LNCAP (cell line): Measurements from ENCODE around the gene APOF.

Experiments used
- TF ChIP-seq, protein P1 (sequence below): fragments of 450-650 bp; IDR thresholded peaks from 2 replicates; pipeline ENCODE4 v1.5.1; 2017; ENCODE audit warnings: mild to moderate bottlenecking

The APOF gene

DNA sequence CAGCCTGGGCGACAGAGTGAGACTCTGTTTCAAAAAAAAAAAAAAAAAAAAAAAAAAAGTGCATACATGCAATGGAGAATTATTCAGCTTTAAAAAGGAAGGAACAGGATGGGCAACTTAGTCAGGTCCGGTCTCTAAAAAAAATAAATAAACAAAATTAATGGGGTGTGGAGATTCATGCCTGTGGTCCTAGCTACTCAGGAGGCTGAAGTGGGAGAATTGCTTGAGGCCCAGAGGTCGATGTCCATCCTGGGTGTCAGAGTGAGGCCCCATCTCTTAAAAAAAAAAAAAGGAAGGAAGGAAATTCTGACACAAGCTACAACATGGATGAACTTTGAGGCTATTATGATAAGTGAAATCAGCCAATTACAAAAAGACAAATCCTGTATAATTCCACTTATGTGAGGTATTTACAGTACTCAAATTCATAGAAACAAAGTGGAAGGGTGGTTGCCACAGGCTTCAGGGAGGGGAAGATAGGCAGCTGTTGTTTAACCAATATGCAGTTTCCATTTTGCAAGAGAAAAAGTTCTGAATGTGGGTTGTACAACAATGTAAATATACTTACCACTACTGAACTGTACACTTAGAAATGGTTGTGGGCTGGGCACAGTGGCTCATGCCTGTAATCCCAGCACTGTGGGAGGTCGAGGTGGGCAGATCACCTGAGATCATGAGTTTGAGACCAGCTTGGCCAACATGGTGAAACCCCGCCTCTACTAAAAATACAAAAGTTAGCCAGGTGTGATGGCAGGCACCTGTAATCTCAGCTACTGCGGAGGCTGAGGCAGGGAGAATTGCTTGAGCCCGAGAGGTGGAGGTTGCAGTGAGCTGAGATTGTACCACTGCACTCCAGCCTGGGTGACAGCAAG lies 12.3 kb upstream of the APOF start:
- TF ChIP-seq, protein P1, sequence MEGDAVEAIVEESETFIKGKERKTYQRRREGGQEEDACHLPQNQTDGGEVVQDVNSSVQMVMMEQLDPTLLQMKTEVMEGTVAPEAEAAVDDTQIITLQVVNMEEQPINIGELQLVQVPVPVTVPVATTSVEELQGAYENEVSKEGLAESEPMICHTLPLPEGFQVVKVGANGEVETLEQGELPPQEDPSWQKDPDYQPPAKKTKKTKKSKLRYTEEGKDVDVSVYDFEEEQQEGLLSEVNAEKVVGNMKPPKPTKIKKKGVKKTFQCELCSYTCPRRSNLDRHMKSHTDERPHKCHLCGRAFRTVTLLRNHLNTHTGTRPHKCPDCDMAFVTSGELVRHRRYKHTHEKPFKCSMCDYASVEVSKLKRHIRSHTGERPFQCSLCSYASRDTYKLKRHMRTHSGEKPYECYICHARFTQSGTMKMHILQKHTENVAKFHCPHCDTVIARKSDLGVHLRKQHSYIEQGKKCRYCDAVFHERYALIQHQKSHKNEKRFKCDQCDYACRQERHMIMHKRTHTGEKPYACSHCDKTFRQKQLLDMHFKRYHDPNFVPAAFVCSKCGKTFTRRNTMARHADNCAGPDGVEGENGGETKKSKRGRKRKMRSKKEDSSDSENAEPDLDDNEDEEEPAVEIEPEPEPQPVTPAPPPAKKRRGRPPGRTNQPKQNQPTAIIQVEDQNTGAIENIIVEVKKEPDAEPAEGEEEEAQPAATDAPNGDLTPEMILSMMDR = no peak

GRCh38 chr12:56373515-56373914 lies 10.9 kb upstream of the APOF start:
- TF ChIP-seq, protein P1 = no peak

DNA sequence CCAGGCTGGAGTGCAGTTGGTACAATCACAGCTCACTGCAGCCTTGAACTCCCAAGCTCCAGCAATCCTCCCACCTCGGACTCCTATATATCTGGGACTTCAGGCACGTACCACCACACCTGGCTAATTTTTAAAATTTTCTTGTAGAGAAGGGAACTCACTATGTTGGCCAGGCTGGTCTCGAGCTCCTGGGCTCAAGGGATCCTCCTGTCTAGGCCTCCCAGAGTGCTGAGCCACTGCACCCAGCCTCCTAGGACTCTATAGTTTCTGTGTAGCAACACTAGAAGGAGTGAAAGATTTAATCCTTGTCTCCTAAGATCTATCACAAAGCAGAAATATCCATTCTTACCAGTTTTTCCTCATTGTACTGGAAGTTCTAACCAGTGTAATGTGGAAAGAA lies 4.3 kb upstream of the APOF start:
- TF ChIP-seq, protein P1 = no peak

DNA sequence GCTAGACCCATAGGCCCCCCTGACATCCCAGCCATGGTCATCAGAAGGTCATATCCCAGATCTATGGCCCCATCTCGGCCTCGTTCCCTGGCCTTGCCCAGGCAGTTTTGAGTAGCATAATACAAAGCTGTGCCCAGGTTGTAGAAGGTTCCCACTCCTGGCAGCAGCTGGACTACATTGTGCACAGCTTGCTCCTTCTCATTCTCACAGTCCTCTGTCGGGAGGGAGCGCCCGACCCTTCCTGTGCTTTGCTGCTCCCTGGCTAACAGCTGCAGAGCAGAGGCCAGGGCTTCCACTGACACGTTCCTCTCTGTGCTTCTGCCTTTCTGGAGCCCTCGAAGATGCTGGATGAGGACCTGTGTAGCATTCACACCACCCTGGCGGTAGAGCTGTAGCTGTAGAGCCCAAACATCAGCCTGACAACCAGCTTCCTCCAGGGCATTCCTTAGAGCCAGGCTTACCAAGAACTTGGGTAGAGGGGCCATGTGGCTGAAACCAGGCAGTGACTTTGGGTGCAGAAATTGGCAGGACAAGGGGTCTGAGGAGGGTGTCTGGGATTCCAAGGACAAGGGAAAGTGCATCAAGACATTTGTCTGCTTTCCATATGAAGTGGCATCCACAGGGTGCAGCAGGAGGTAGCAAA lies 1.0 kb downstream of the APOF start:
- TF ChIP-seq, protein P1 = no peak

GRCh38 chr12:56359851-56360767 lies 2.5 kb downstream of the APOF start, which contains the start of gene STAT2:
Gene STAT2 (minus strand): TSS chr12:56360107. CDS start chr12:56356571, 3,536 bp downstream.
- TF ChIP-seq, protein P1 = no peak

GRCh38 chr12:56358836-56359532 lies 3.7 kb downstream of the APOF start:
- TF ChIP-seq, protein P1 = no peak
